Lower leg skin (tissue), 3 donors: ENCODE results near the gene NRXN3.

ENCODE experiments used
- CTCF ChIP-seq, 3 donors: fragments of 450-650 bp; IDR thresholded peaks; one replicate each; pipeline ENCODE4 v1.5.1; 2016; ENCODE audit warnings: antibody characterized with exemption in 3 of 3, mild to moderate bottlenecking in 3 of 3, moderate library complexity in 2 of 3
- POLR2A ChIP-seq, 2 donors: fragments of 450-650 bp; IDR thresholded peaks; one replicate each; pipeline ENCODE4 v1.6.1; 2016 to 2017; ENCODE audit warnings: antibody characterized with exemption in 2 of 2, mild to moderate bottlenecking in 1 of 2, moderate library complexity in 1 of 2

GRCh38 chr14:79466938-79467527, 1296.9 kb downstream of the NRXN3 start:
- no peak for TF ChIP-seq CTCF (IDR thresholded peaks at IDR 0.05)
- no peak for TF ChIP-seq POLR2A (IDR thresholded peaks at IDR 0.05)
